Stimulated activated CD4-positive, alpha-beta T cell treated with anti-CD3 and anti-CD28 coated beads, Interleukin-4, amount 100 ng/mL, for 4 hours (primary cell): ENCODE data around the gene FOXO3.
"Not testable (repeated sequence)": the region's sequence is repeated elsewhere in the genome, so short reads cannot be mapped to it uniquely, and the experiment has no call there.

ENCODE experiments used
- DNase-seq, 2 experiments: peaks; one replicate each; pipeline ENCODE4 v3.0.0-alpha.2; 2020

The FOXO3 gene

GRCh38 chr6:108665495-108666196 is 104.9 kb downstream of the FOXO3 start:
- no peak for DNase-seq

DNA sequence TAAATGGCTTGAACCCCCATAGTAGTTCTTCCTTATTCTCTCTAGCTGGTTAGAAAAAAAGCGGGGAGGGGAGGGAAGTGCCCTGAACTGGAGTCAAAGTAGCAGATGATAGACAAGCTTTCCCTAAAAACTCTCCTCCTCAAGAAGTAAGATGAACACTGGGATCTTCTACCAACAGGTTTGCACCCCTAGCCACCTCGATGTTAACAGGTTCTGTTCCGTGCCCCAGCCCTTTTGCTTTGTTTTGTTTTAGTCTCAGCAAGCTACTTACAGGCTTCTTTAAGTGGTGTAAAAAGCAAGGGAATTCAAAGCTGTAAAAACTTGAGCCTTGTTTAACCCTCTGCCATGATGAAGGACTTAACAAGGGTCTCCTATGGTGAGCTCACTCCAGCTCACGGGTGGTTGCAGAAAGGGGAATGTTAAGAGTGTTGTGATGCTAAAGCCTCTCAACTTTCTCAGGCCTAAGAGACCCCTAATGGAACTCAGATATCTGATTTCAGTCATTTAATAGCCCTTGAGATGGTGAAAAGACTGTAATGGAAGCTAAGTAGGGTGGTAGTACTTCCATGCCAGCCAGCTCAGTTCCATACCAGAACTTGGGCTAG is 106.0 kb downstream of the FOXO3 start:
- no peak for DNase-seq

DNA sequence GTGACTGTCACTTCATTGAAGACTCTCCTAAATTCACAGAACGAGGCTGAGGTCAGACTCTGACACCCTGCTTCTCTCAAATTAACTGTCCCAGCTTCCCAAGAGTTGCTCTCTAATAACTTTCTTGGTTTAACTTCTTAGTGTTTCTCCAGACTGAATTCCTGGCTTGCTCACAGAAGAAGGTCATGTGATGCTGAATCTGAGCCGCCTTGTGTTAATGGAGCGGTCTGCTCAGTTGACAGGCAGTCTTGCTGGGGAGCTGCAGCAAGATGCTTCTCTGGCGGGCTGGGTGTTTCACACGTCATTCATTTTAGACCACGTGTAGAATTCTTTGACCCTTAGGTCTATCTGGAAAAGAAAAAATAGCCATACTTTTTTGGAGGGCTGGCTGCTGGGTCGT is 107.3 kb downstream of the FOXO3 start:
- no peak for DNase-seq

GRCh38 chr6:108669673-108670072 is 109.0 kb downstream of the FOXO3 start:
- DNase-seq, result no peak

DNA sequence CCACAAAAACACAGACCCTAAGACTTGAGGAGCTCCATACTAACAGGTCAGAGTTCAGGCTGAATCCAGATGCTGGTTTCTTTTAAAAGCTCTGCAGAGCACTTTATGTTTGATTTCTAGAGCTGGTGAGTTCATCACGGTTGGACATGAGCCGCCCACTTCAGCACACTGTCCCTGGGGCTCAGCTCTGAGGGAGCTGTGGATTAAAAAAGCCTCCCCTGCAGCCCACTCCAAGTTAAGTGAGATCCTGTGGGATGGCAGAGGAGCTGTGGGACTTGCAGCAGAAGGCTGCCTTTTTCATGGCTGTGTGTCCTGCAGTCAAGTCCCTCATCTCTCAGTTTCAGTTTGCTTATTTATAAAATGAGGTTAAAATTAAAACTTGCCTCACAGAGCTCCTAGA is 110.5 kb downstream of the FOXO3 start:
- DNase-seq, result no peak

DNA sequence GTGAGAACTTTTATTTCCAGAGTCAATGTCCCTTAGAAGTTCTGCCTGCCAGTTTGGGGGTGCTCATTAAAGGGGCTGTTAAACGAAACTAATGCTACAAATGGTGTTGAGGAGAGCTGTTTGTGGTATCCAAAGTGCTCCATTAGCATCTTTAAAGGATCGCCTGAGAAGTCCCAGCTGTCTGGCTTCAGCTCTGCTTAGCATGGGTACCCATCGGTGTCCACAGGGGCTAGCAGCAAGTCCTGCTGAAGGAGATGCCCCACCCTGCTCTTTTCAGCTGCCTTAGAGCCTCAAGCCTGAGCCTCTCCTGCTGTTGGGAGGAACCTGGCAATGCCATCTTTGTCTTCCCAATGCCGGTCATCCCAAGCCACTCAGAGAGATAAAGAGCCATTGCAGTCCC is 111.1 kb downstream of the FOXO3 start:
- no peak for DNase-seq

- DNase-seq, result no peak
Measured at GRCh38 chr6:108672641-108673040, 111.9 kb downstream of the FOXO3 start.

- no peak for DNase-seq
Measured at GRCh38 chr6:108673153-108673552, 112.4 kb downstream of the FOXO3 start.

DNA sequence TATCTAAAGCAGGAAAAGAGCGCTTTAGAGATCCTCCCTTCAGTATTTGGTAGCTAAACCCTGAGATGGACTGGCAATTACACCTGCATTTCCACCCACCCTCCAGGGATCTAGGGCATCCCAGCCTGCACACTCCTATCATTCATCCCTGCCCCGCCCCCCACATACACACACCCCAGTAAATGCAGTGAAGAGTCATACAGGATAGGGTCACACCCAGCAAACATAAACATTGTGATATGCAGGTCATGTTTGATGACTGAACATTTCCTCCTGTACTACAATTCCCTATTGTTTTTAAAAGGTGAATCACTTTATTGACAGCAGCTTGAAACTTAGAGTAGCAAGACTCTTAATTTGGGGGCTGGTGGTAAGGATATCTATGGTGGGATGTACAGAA is 112.9 kb downstream of the FOXO3 start:
- no peak for DNase-seq

DNA sequence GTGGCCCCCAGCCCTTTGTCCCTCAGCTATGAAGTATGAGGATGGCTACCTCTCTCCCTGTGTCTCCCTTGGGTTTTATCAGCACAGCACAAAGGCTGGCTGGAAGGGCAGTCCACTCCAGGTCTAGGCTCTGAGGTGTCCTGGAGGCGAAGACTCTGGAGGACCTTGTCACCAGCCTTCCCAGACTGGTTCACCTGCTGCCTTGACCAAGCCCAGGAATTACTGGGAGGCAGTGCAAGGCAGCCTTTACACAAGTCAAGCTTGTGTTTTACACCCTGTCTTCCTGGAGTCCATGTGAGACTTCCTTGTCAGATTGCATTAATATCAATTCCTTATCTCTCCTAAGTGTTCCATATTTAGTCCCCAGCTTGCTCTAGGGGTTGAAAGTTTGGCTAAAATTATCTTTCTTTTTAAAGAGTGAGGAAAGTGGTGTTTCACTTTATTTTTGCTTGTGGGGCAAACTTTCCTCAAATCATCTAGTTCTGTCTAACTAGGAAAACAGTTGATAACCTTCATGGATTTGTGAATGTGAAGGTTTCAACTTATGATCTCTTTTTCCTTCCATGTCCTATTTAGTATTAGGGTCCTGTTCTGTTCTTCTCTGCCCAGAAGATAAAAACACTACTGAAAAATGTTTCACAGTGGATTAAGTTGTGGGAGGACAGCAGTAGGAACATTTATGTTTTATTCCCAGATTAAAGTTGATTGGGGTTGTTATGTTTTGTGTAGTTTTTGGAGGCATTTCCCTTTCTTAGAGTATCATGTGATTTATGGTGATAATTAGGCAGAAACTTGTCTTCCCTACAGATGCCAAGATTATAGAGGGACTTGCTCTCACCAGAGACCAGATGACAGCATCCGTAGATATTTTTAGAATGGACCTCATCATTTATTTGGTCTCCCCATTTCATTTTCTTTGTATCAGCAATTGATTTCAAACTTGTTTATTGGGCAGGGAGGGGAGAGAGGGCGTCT is 114.8 kb downstream of the FOXO3 start:
- DNase-seq, result no peak

DNA sequence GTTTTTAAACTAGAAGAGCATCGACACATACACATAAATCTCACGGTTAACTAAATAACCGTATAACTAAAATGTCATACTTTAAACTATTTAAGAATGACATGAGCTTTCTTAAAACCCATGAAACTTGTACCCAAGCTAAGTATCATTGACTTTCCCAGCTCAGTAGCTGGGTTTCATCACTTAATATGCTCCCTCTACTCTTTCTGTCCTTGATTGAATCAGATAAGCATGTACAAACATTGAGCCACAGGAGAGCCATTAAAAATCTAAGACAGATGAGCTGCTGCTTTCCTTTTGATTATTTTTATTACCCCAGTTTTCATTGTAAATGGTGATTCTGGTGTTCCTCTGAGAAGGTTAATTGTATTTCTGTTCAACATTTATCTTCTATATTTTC is 115.8 kb downstream of the FOXO3 start:
- no peak for DNase-seq

GRCh38 chr6:108677357-108677756 is 116.6 kb downstream of the FOXO3 start:
- DNase-seq, result no peak

DNA sequence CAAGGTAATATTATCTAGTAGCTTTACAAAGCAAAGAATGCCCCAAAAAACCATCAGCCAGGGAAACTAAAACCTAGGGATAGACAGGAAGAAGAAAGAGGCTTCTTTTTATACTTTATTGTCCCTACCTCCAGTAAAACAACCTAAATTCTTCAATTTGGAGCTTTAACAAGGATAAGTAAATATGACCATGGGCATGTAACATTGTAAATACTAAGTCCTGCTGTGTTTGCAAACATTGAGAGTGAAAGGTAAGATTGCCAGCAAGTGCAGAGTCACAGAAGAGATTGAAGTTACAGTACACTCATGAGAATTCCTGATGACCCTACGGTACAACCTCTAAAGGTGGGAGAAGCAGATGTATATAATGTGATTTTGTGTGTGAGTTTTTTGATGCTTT is 117.2 kb downstream of the FOXO3 start:
- DNase-seq, result no peak

- DNase-seq, result not testable (repeated sequence)
Measured at GRCh38 chr6:108680314-108680713, 119.6 kb downstream of the FOXO3 start.

DNA sequence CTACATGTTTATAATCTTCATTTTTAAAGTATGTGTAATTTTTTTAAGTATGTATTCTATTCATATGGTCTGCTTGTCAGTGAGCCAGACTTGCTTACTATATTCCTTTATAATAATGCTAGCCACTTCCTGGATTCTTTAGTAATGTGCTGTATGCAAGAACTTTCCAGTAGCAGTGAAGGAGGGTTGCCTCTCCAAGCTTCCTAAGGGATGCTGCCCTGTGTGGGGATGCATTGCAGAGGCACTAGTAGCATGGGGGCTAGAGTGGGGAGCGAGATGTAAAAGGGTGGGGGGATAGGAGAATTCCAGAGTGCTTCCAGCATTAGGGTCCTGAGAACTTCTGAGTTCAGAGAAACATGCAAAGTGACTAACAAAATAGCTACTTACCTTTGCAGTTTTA is 121.0 kb downstream of the FOXO3 start:
- DNase-seq, result not testable (repeated sequence)

DNA sequence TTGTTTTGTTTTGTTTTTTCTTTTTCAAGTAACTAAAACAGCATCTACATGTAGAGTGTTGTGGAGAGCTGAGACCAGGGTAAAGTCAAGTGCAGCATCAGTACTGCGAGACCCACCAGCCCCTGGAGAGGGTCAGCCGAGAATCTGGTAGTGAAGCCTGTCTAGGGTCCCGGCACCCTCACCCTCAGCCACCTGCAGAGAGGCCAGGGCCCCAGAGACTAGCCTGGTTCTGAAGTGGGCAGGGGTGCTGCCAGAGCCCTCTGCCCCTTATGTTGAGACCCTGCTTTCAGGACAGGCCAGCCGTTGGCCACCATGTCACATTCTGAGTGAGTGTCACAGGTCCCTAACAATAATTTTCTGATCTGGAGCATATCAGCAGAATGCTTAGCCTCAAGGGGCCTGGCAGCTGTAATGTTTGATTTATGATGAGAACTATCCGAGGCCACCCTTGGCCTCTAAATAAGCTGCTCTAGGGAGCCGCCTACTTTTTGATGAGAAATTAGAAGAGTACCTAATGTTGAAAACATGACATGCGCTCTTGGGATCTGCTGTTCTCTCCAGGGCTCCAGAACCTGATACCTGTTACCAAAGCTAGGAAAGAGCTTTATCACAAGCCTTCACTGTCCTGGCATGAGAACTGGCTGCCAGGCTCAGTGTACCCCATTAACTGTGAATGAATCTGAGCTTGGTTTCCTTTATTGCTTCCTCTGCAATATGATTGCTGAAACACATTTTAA is 121.8 kb downstream of the FOXO3 start:
- not testable (repeated sequence) for DNase-seq

GRCh38 chr6:108683976-108684375 is 123.3 kb downstream of the FOXO3 start:
- not testable (repeated sequence) for DNase-seq

DNA sequence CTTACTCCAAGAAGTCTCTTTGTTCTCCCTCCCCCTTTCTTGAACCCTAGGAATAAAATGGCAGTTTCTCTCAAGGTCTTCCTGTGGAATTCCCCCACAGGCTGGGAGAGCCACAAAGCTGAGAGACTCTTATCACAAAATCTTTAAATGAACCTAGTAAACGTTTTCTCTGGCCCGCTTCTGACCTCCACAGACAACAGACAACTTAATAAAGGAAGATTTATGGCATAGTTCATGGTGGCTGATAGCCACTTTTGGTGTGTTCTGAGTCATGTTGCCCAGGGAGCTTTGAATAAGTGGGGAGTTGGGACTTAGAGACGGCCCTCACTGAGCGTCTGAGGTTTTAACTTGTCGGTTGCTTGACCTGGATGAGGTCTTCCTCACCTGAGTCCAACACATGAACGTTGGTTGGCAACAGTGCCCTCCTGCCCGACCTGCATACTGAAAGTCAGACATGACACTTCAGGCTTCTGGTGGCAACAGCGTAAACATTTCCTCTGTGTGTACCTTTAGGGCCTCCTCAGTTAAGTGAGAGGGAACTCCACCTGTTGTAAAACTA is 124.1 kb downstream of the FOXO3 start:
- DNase-seq, result no peak

DNA sequence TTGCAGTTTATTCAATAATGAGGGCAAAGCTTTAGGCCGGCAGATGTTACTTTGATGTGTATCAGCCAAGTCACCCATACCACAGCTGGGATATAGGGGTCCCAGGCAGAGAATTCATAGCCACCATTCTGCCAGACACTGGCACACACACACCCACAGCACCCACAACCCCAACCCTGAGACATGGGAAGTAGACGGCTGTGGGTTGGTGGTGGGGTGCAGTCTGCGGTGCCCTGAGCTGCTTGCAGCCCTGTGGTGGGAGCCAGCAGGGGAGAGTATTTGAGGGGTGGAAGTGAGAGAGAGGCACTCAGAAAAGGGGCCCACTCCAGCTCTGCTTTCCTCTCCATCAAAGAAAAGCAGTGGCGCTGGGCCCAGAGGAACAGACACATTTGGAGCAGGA is 125.3 kb downstream of the FOXO3 start:
- DNase-seq, result no peak

DNA sequence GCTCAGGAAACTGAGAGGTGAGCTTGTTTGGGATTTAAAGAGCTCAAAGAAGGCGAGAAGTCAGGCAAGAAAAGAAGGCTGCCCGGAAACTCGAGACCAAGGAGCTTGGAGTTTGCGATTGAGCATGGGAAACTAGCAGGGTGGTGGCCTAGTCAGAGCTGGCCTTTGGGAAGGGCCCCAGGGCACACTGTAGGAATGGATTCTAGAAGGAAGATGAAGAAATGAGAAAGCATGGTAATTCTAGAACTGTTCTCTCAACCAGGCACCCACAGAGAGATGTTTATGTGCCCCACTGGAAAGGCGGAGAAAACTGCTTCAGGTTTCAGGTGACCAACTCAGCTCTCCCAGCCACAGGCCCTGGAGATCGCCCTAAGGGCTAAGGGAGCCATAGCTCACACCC is 126.2 kb downstream of the FOXO3 start:
- DNase-seq, result no peak

DNA sequence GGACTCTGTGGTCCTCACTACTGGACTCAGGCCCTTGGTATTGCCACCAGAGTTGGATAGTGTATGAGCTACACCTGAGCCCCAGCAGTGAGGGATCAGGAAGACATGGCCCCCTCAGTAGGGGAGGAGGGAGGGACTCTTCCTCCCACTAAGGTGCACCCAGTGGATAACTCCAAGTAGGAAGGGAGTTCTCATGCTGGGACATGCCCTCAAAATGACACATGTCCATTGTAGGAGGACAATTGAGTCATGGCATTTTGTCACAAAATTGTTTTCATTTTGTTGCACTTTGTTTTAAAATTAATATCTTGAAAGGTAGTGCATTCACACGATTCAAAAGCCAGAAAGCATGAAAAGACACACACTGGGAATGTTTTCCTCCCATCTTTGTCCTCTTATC is 127.2 kb downstream of the FOXO3 start:
- no peak for DNase-seq

GRCh38 chr6:108689272-108690161 is 128.8 kb downstream of the FOXO3 start:
- DNase-seq, result no peak
